Measurements from ENCODE around the gene KDELR3. TPM values are rescaled to one million over a fixed set of nuclear protein-coding genes. Genes with fewer than 3 reads are reported as not detected.

KDELR3 gene
- total and polyA plus RNA-seq, 10 of the 15 experiments (the other 5 are each of a cell fraction or from before 2014, with no cell fraction given): 0.15 to 0.98 (median 0.25) TPM; not detected in 1

GRCh38 chr22:38444783-38445182, 23.1 kb upstream of the KDELR3 start (continued):
- TF ChIP-seq POLR2AphosphoS5 (IDR thresholded peaks at IDR 0.05; ENCODE audit: low read length): no peak
- TF ChIP-seq NFXL1 (IDR thresholded peaks at IDR 0.05; ENCODE audit: borderline replicate concordance): no peak
- TF ChIP-seq STAT1 (conservative IDR thresholded peaks at IDR 0.05): no peak

GRCh38 chr22:38446018-38446601, 21.8 kb upstream of the KDELR3 start:
- no peak overlapping the region for H3K4me3 ChIP-seq

More at GRCh38 chr22:38446018-38446601, 21.8 kb upstream of the KDELR3 start:
- SMC1A ChIA-PET (ENCODE audit: uncharacterized antibody, unreplicated experiment): no interaction called here
- DNase-seq (ENCODE audit: low read depth, low spot score): no peak
- Histone ChIP-seq H4K20me1 (ENCODE audit: control insufficient read depth, insufficient read depth) (no peaks in the 10 kb centered on the region), H3K4me1 (ENCODE audit: control insufficient read depth, insufficient read depth, low read length) (no peaks in the 10 kb centered on the region), H3K36me3 (ENCODE audit: control insufficient read depth in 2 of 2, insufficient read depth in 2 of 2, low read length in 1 of 2) (no peaks in the 10 kb centered on the region), H3K79me2 (ENCODE audit: control insufficient read depth, insufficient read depth, low read length) (no peaks in the 10 kb centered on the region), H3K9ac (ENCODE audit: control insufficient read depth, insufficient read depth, low read length) (no peak overlapping the region), H3K27ac (ENCODE audit: control insufficient read depth, insufficient read depth) (no peak overlapping the region), H3K27me3 (replicated peaks in 1 of 2; ENCODE audit: control insufficient read depth in 2 of 2, insufficient read depth in 2 of 2, low read length in 1 of 2) (peaks cover 0 to 2% of the 10 kb centered on the region in 2 experiments; a peak in 3 of 4 replicates), H3K4me2 (ENCODE audit: control insufficient read depth, insufficient read depth) (no peak overlapping the region), H3K9me3 (replicated peaks; ENCODE audit: control insufficient read depth, insufficient read depth, low read length) (no peaks in the 10 kb centered on the region), H2AFZ (ENCODE audit: control insufficient read depth, low read depth, low read length) (no peak overlapping the region)
- WGBS (ENCODE audit: insufficient coverage, insufficient replicate concordance, low lambda C conversion rate, missing lambda C conversion rate): 23% methylated on average over 8 of the region's 9 CpGs
- RAD21 ChIA-PET (ENCODE audit: unreplicated experiment): interaction anchor here (0.8 kb wide), 1 partner anchor 34 kb away, joined by 3 read pairs; no protein-coding TSS in a partner anchor
- BruUV-seq (replicated peaks): no TSS peak
- CTCF ChIA-PET: interaction anchor here (1.2 kb wide), 1 partner anchor 11 kb away, joined by 3 read pairs; no protein-coding TSS in a partner anchor
- no peak for FAIRE-seq
- TF ChIP-seq, protein P1, sequence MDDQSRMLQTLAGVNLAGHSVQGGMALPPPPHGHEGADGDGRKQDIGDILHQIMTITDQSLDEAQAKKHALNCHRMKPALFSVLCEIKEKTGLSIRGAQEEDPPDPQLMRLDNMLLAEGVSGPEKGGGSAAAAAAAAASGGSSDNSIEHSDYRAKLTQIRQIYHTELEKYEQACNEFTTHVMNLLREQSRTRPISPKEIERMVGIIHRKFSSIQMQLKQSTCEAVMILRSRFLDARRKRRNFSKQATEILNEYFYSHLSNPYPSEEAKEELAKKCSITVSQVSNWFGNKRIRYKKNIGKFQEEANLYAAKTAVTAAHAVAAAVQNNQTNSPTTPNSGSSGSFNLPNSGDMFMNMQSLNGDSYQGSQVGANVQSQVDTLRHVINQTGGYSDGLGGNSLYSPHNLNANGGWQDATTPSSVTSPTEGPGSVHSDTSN (IDR thresholded peaks at IDR 0.05; ENCODE audit: insufficient replicate concordance, low read depth, low read length): no peak
- TF ChIP-seq PAX8 (IDR thresholded peaks at IDR 0.05): no peak
- no peak for TF ChIP-seq RELA (IDR thresholded peaks at IDR 0.05; ENCODE audit: borderline replicate concordance, partially characterized antibody)
- POLR2A ChIA-PET: interaction anchor here (0.6 kb wide), 1 partner anchor 438 kb away, joined by 3 read pairs; no protein-coding TSS in a partner anchor
- in situ Hi-C loops (cut with MboI): no loop called here
- no peak for ATAC-seq
- intact Hi-C loops (cut with micrococcal nuclease; ENCODE audit: unreplicated experiment): no loop called here
